MM.1S (cell line): ENCODE data around the gene FBXO46.

Experiments
- EZH2 ChIP-seq: fragments of 300-600 bp; sonication (generic); optimal IDR thresholded peaks from 2 replicates; pipeline ENCODE3; 2017; ENCODE audit warnings: low read depth, mild to moderate bottlenecking, antibody characterized with exemption, low read length, mixed read lengths
- EZH2phosphoT487 ChIP-seq: fragments of 300-600 bp; sonication (generic); IDR thresholded peaks from 2 replicates; pipeline ENCODE4 v1.6.1; 2018; ENCODE audit warnings: antibody characterized with exemption, low read length
- TF ChIP-seq, protein P1 (sequence below): fragments of 300-600 bp; sonication (generic); IDR thresholded peaks from 2 replicates; pipeline ENCODE4 v1.5.1; 2016; ENCODE audit warnings: antibody characterized with exemption, low read length, mixed read lengths

- TF ChIP-seq, protein P1, sequence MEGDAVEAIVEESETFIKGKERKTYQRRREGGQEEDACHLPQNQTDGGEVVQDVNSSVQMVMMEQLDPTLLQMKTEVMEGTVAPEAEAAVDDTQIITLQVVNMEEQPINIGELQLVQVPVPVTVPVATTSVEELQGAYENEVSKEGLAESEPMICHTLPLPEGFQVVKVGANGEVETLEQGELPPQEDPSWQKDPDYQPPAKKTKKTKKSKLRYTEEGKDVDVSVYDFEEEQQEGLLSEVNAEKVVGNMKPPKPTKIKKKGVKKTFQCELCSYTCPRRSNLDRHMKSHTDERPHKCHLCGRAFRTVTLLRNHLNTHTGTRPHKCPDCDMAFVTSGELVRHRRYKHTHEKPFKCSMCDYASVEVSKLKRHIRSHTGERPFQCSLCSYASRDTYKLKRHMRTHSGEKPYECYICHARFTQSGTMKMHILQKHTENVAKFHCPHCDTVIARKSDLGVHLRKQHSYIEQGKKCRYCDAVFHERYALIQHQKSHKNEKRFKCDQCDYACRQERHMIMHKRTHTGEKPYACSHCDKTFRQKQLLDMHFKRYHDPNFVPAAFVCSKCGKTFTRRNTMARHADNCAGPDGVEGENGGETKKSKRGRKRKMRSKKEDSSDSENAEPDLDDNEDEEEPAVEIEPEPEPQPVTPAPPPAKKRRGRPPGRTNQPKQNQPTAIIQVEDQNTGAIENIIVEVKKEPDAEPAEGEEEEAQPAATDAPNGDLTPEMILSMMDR, result no peak
- no peak for TF ChIP-seq EZH2
- no peak for TF ChIP-seq EZH2phosphoT487
Measured at GRCh38 chr19:45687599-45687998, 43.1 kb downstream of the FBXO46 start.
